Measurements from ENCODE around the gene ATP9A. TPM values are rescaled to one million over a fixed set of nuclear protein-coding genes. Genes with fewer than 3 reads are reported as not detected.

The ATP9A gene
- total and polyA plus RNA-seq, 2 of the 8 experiments (the other 6 are each of a cell fraction or from before 2014, with no cell fraction given): 5.0 to 6.4 TPM

GRCh38 chr20:51622004-51622874 lies 146.0 kb downstream of the ATP9A start (continued):
- no peak for TF ChIP-seq POLR2AphosphoS5 (IDR thresholded peaks at IDR 0.05; ENCODE audit: low read depth, low read length)
- TF ChIP-seq JUND (IDR thresholded peaks at IDR 0.05; ENCODE audit: low read length): no peak
- TF ChIP-seq BACH1 (IDR thresholded peaks at IDR 0.05; ENCODE audit: low read length): no peak

All from H1 (cell line).